A673 (cell line): ENCODE measurements around the gene SERAC1.

Source experiments
- EZH2 ChIP-seq: fragments of 200-600 bp; sonication (generic); IDR thresholded peaks from 2 replicates; pipeline ENCODE4 v1.6.1; 2017; ENCODE audit warnings: borderline replicate concordance, low read depth, mild to moderate bottlenecking, mixed read lengths, antibody characterized with exemption, low read length; ENCODE audit not compliant: poor library complexity, severe bottlenecking
- TF ChIP-seq, protein P1 (sequence below): fragments of 300-800, 200-600 bp; sonication (generic); conservative IDR thresholded peaks from 2 replicates; pipeline ENCODE4 v1.5.1; 2017; ENCODE audit warnings: low read depth, mild to moderate bottlenecking, antibody characterized with exemption, low read length, moderate library complexity, mixed read lengths

DNA sequence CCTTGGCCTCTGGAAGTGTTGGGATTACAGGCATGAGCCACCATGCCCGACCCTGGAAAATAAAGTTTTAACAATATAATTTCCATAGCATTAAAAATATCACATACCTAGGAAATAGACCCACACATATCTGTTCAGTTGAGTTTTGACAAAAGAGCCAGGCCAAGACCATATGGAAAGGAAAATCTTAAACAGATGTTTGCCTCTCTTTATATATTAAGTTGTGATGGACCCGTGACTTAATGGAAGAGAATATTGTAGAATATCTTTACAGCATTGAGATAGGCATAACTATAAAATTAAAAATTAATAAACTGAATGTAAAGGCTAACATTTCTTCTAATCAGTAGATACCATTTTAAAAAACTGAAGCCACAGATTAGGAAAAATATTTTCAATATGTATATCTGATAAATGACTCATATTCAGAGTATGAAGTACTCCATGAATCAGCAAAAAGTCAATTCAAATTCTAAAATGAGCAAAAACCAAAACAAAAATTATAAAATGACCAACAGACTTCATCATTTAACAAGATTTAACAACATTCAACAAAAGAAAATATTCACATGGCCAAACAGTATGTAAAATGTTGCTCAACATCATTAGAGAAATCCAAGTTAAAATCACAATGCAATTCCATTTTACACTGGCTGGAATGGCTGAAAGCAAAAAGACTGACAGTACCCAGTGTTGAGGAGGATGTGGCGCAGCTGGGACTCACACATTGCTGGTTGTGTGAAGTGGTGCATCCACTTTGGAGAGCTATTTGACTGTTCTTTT lies 43.4 kb upstream of the SERAC1 start:
- TF ChIP-seq, protein P1, sequence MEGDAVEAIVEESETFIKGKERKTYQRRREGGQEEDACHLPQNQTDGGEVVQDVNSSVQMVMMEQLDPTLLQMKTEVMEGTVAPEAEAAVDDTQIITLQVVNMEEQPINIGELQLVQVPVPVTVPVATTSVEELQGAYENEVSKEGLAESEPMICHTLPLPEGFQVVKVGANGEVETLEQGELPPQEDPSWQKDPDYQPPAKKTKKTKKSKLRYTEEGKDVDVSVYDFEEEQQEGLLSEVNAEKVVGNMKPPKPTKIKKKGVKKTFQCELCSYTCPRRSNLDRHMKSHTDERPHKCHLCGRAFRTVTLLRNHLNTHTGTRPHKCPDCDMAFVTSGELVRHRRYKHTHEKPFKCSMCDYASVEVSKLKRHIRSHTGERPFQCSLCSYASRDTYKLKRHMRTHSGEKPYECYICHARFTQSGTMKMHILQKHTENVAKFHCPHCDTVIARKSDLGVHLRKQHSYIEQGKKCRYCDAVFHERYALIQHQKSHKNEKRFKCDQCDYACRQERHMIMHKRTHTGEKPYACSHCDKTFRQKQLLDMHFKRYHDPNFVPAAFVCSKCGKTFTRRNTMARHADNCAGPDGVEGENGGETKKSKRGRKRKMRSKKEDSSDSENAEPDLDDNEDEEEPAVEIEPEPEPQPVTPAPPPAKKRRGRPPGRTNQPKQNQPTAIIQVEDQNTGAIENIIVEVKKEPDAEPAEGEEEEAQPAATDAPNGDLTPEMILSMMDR = no peak
- no peak for TF ChIP-seq EZH2
